WI38 (cell line): ENCODE data around the gene GRM4.

Source experiments
- H3K4me3 ChIP-seq: 2 replicates; pipeline ENCODE4 v1.5.1; 2011; ENCODE audit warnings: low read depth, mild to moderate bottlenecking, control low read depth, low read length
- CTCF ChIP-seq: IDR thresholded peaks from 2 replicates; pipeline ENCODE4 v1.5.1; 2012; ENCODE audit warnings: low read depth, mild to moderate bottlenecking, control low read depth, low read length

GRM4 gene

GRCh38 chr6:34179106-34179720 is 33.3 kb upstream of the GRM4 start:
- no peak for TF ChIP-seq CTCF
- no peak overlapping the region for H3K4me3 ChIP-seq

- H3K4me3 ChIP-seq = no peak overlapping the region
- no peak for TF ChIP-seq CTCF
Measured at GRCh38 chr6:34178357-34179105, 32.6 kb upstream of the GRM4 start.

DNA sequence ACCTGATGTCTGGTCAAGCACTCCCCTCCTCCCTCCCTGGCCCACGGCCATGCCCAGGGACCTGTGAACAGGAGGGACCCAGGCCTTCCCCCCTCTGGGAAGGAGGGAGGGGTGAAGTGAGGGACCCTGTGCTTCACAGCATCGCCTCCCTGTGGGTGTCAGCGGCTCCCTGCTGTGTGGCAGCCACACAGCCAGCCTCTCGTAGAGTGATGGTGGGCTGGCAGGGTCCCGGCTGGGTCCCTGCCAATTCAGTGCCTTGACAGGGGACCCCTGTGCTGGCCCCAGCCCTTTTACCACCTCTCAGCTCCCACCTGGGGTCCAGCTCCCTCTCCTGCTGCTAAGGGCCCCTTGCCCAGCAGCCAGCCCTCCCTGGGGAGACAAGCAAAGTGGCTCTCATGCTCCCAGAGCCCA is 31.3 kb upstream of the GRM4 start:
- no peak overlapping the region for H3K4me3 ChIP-seq
- TF ChIP-seq CTCF = no peak

GRCh38 chr6:34176261-34177031 is 30.6 kb upstream of the GRM4 start:
- no peak for TF ChIP-seq CTCF
- H3K4me3 ChIP-seq = no peak overlapping the region

DNA sequence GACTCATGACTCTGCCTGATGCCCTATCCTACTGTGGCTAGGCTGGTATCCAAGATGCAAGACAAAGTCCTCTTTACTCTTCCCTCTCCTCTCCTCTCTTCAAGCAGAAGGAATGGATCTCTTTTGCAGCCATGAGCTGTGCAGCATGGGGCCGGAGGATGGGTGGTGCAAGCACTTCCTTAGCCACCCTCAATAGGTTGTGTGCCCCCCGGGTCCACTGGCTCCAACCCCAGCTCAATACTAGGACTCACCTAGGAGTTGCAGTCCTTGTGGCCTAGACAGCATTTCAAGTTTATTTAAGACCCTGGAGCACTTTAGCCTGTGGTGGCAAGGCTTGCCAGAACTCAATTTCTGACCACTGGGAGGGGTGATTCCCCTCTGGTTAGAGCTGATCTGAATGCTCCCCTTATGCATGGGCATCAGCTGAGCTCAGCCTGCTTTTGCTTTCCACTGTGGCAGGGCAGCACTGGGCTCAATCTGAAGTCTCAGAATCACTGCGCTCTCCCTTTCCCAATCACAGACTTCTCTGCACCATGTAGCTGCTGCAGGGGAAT is 29.0 kb upstream of the GRM4 start:
- H3K4me3 ChIP-seq = no peak overlapping the region
- TF ChIP-seq CTCF = no peak

DNA sequence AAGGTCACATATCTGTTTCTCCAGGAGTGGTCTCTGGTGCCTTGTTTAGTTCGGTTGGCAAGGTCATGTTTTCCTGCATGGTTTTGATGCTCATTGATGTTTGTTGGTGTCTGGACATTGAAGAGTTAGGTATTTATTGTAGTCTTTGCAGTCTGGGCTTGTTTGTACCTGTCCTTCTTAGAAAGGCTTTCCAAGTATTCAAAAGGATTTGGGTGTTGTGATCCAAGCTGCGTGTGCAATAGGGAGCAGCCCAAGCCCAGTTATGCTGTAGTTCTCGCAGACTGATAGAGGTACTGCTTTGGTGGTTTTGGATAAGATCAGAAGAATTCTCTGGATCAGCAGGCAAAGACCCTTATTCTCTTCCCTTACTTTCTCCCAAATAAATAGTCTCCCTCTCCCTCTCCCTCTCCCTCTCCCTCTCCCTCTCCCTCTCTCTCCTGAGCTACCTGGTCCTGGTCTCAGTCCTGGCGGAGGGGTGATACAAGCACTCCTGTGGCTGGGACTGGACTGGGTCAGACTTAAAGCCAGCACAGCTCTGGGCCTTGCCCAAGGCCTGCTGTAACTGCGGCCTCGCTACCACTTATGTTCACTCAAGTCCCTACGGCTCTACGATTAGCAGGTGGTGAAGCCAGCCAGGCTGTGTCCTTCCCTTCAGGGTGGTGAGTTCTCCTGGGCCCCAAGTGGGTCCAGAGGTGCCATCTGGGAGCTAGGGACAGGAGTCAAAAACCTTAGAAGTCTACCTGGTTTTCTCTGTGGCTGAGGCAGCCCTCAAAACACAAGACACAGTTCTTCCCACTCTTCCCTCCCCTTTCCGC is 27.3 kb upstream of the GRM4 start:
- H3K4me3 ChIP-seq = no peak overlapping the region
- no peak for TF ChIP-seq CTCF
